EL (cell line): Measurements from ENCODE around the gene TNXB.
"Not testable (repeated sequence)": the region's sequence is repeated elsewhere in the genome, so short reads cannot be mapped to it uniquely, and the experiment has no call there.

Experiments
- DNase-seq: peaks from one replicate; pipeline ENCODE4 v3.0.0-alpha.2; 2016

The TNXB gene

GRCh38 chr6:32082935-32083334 lies 26.2 kb downstream of the TNXB start:
- DNase-seq = peak; percentile 97

- no peak for DNase-seq
These were observed 26.7 kb downstream of the TNXB start for GRCh38 chr6:32082478-32082877.

- peak; percentile 97 for DNase-seq
These were observed 27.8 kb downstream of the TNXB start for GRCh38 chr6:32081168-32081990.

GRCh38 chr6:32079566-32080290 lies 29.4 kb downstream of the TNXB start:
- DNase-seq = peak; percentile 33

- DNase-seq = peak; percentile 90
These were observed 32.8 kb downstream of the TNXB start for GRCh38 chr6:32076321-32076809.

GRCh38 chr6:32075781-32076180 lies 33.4 kb downstream of the TNXB start:
- peak; percentile 24 for DNase-seq

- peak; percentile 36 for DNase-seq
These were observed 34.1 kb downstream of the TNXB start for GRCh38 chr6:32074996-32075532.

GRCh38 chr6:32073613-32074012 lies 35.5 kb downstream of the TNXB start:
- DNase-seq = no peak

- no peak for DNase-seq
These were observed 36.0 kb downstream of the TNXB start for GRCh38 chr6:32073101-32073500.

GRCh38 chr6:32070814-32071543 lies 38.2 kb downstream of the TNXB start:
- DNase-seq = no peak

- DNase-seq = no peak
These were observed 39.1 kb downstream of the TNXB start for GRCh38 chr6:32069878-32070515.

GRCh38 chr6:32069460-32069859 lies 39.7 kb downstream of the TNXB start:
- DNase-seq = no peak

- no peak for DNase-seq
These were observed 40.3 kb downstream of the TNXB start for GRCh38 chr6:32068867-32069266.

- DNase-seq = not testable (repeated sequence)
These were observed 40.8 kb downstream of the TNXB start for GRCh38 chr6:32068315-32068714.

GRCh38 chr6:32067521-32067920 lies 41.6 kb downstream of the TNXB start:
- not testable (repeated sequence) for DNase-seq

GRCh38 chr6:32064706-32065105 lies 44.4 kb downstream of the TNXB start:
- no peak for DNase-seq

- no peak for DNase-seq
These were observed 48.0 kb downstream of the TNXB start for GRCh38 chr6:32060966-32061655.

- DNase-seq = no peak
These were observed 50.6 kb downstream of the TNXB start for GRCh38 chr6:32058511-32058963.

- no peak for DNase-seq
These were observed 51.2 kb downstream of the TNXB start for GRCh38 chr6:32057966-32058365.

- no peak for DNase-seq
These were observed 52.9 kb downstream of the TNXB start for GRCh38 chr6:32056254-32056653.

- not testable (repeated sequence) for DNase-seq
These were observed 53.4 kb downstream of the TNXB start for GRCh38 chr6:32055756-32056155.

- not testable (repeated sequence) for DNase-seq
These were observed 55.8 kb downstream of the TNXB start for GRCh38 chr6:32053314-32053713.
